ENCODE results near the gene SEMA5A. TPM values are rescaled to one million over a fixed set of nuclear protein-coding genes. Genes with fewer than 3 reads are reported as not detected.
"Not testable (repeated sequence)": the region's sequence is repeated elsewhere in the genome, so short reads cannot be mapped to it uniquely, and the experiment has no call there.

SEMA5A gene
- total RNA-seq, 6 experiments from 2014 or later, result 3.1 to 12.6 (median 5.7) TPM

DNA sequence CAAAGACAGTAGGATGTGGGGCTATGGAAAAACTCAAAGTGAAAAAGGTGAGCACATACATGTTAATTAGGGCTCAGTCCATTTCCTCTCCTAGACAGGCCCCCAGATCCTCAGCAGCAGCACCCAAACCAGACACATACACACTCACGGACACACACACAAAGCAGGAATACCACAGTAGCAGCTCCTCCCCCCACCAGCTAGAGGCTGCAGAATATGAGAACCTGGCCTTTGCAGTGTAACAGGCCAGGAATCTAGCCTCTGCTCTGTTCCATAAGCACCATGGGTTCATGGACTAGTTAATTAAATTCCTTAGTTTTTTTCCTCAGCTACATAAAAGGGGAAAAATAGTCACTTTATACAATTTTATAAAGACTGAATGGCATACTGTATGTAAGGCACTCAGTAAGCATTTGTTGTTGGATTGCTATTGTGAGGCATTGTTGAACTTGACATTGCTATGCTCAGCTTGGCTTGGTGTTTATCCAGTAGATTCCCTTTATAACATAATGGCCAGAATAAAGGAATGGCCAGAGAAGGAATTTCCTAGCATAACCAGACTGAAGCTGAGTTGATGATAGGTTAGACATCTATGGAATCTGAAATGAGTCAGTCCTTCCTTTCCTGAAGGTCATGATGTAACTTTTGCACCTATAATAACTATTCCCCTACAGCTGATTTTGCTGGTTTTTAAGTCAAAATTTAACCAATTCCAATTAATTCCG lies 186.8 kb downstream of the SEMA5A start:
- Histone ChIP-seq H3K4me3 (no peak overlapping the region), H3K4me1 (peaks cover 0 to 8% (median 0%) of the 10 kb centered on the region in 4 donors), H3K27ac (no peak overlapping the region), H3K9me3 (no peaks in the 10 kb centered on the region), H3K27me3 (no peaks in the 10 kb centered on the region), H3K36me3 (no peaks in the 10 kb centered on the region)
- ATAC-seq (no peak), DNase-seq (no peak)
- TF ChIP-seq POLR2A (IDR thresholded peaks at IDR 0.05), result no peak
- TF ChIP-seq, protein P1, sequence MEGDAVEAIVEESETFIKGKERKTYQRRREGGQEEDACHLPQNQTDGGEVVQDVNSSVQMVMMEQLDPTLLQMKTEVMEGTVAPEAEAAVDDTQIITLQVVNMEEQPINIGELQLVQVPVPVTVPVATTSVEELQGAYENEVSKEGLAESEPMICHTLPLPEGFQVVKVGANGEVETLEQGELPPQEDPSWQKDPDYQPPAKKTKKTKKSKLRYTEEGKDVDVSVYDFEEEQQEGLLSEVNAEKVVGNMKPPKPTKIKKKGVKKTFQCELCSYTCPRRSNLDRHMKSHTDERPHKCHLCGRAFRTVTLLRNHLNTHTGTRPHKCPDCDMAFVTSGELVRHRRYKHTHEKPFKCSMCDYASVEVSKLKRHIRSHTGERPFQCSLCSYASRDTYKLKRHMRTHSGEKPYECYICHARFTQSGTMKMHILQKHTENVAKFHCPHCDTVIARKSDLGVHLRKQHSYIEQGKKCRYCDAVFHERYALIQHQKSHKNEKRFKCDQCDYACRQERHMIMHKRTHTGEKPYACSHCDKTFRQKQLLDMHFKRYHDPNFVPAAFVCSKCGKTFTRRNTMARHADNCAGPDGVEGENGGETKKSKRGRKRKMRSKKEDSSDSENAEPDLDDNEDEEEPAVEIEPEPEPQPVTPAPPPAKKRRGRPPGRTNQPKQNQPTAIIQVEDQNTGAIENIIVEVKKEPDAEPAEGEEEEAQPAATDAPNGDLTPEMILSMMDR (IDR thresholded peaks at IDR 0.05), result no peak
- intact Hi-C loops (cut with DNase I), result loop anchor here in 1 of 2 donors (10.0 kb wide), 1 partner anchor 136 kb away; no protein-coding TSS in a partner anchor
- WGBS (ENCODE audit: insufficient coverage, low coverage, low lambda C conversion rate, missing lambda C conversion rate), result 85% methylated on average over 2 of the region's 2 CpGs

GRCh38 chr5:9356351-9356825 lies 189.5 kb downstream of the SEMA5A start:
- DNase-seq, result no peak
- no peak overlapping the region for H3K4me3 ChIP-seq
- H3K36me3 ChIP-seq, result no peaks in the 10 kb centered on the region
- H3K27ac ChIP-seq, result no peak overlapping the region
- WGBS (ENCODE audit: insufficient coverage, low coverage, low lambda C conversion rate, missing lambda C conversion rate), result 52% methylated on average over 5 of the region's 5 CpGs
- H3K4me1 ChIP-seq, result peaks cover 0 to 12% (median 0%) of the 10 kb centered on the region in 4 donors
- no peaks in the 10 kb centered on the region for H3K27me3 ChIP-seq
- ATAC-seq, result no peak
- TF ChIP-seq, protein P1 (IDR thresholded peaks at IDR 0.05), result no peak
- TF ChIP-seq POLR2A (IDR thresholded peaks at IDR 0.05), result no peak
- no peaks in the 10 kb centered on the region for H3K9me3 ChIP-seq
- intact Hi-C loops (cut with DNase I), result loop anchor here in 1 of 2 donors (10.0 kb wide), 1 partner anchor 138 kb away; no protein-coding TSS in a partner anchor

DNA sequence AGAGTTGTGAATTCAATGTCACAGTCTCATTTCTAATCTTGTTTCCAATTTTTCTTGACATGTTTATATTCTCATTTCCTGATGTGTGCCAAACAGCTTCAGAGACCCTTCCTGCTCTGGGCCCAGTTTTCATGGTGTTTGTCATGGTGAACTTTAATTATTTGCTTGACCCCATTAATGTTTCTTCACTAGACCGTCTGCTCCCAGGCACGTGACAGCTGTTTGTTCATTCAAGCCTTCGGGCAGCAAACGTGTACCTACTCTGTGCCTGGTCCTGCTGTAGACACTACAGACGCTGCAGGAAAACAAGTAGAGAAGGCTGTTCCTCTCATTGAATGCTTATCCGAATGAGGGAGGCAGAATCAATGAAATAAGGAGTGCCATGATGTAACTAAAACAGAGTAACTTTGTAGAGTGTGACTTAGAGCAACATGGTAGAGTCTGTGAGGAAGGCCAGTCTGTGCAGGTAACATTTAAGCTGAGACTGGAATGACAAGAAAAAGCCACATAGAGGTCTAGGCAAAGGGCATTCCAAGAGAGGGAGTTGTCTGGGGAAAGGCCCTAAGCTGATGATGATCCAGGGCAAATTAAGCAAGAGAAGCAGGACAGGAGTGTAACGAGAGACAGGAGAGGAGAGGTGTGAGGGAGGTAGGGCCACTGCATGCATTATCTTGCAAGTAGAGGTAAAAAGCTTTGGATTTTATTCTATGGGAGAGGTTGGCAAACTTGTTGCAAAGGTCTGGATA lies 191.4 kb downstream of the SEMA5A start:
- intact Hi-C loops (cut with DNase I), result loop anchor here in 1 of 2 donors (10.0 kb wide), 1 partner anchor 140 kb away; no protein-coding TSS in a partner anchor
- no peak overlapping the region for H3K27ac ChIP-seq
- peak in 1 of 3 donors; percentile 53 for DNase-seq
- no peak overlapping the region for H3K4me3 ChIP-seq
- TF ChIP-seq POLR2A (IDR thresholded peaks at IDR 0.05), result no peak
- TF ChIP-seq, protein P1 (IDR thresholded peaks at IDR 0.05), result no peak
- peaks cover 0 to 12% (median 0%) of the 10 kb centered on the region in 4 donors for H3K4me1 ChIP-seq
- no peaks in the 10 kb centered on the region for H3K27me3 ChIP-seq
- peak; percentile 25 to 85 (median 72) for ATAC-seq
- no peaks in the 10 kb centered on the region for H3K9me3 ChIP-seq
- no peaks in the 10 kb centered on the region for H3K36me3 ChIP-seq
- WGBS (ENCODE audit: insufficient coverage, low coverage, low lambda C conversion rate, missing lambda C conversion rate), result 42% methylated on average over 7 of the region's 7 CpGs

GRCh38 chr5:9353048-9353447 lies 192.8 kb downstream of the SEMA5A start:
- intact Hi-C loops (cut with DNase I), result loop anchor here in 1 of 2 donors (10.0 kb wide), 1 partner anchor 142 kb away; no protein-coding TSS in a partner anchor

More at GRCh38 chr5:9353048-9353447, 192.8 kb downstream of the SEMA5A start:
- H3K4me1 ChIP-seq, result peaks cover 0 to 19% (median 0%) of the 10 kb centered on the region in 4 donors
- H3K27me3 ChIP-seq, H3K27ac ChIP-seq, ATAC-seq, H3K9me3 ChIP-seq, DNase-seq, H3K36me3 ChIP-seq, H3K4me3 ChIP-seq: not testable (repeated sequence)
